B cell (primary cell): ENCODE measurements around the gene ERVW-1. TPM values are rescaled to one million over a fixed set of nuclear protein-coding genes. Genes with fewer than 3 reads are reported as not detected.

Experiments used
- ATAC-seq: fragments of 200-7000 bp; cut with Tn5 transposase; one replicate; pipeline ENCODE4 v1.10.0; 2021; ENCODE audit warnings: low read depth, mild to moderate bottlenecking, moderate number of reproducible peaks, moderate library complexity
- CTCF ChIA-PET: fragments of 350-600 bp; sonication (Branson Sonifier 250); formaldehyde crosslinking; loops from one replicate; lab custom pipeline; 2021; ENCODE audit warnings: antibody characterized with exemption, inconsistent platforms; lab: Charles Lee
- POLR2A ChIA-PET: fragments of 350-600 bp; sonication (Branson Sonifier 250); formaldehyde crosslinking; loops from one replicate; lab custom pipeline; 2021; ENCODE audit warnings: antibody characterized with exemption; lab: Charles Lee
- DNase-seq: peaks from one replicate; pipeline ENCODE4 v3.0.0; 2013
- H2AFZ ChIP-seq: 2 replicates; pipeline ENCODE4 v1.6.1; 2012; ENCODE audit warnings: mild to moderate bottlenecking, low read depth, low read length; ENCODE audit not compliant: insufficient read depth, poor library complexity, severe bottlenecking
- H3K27ac ChIP-seq, 2 donors: 1 replicate in 1 of 2; 2 replicates in 1 of 2; pipeline ENCODE4 v1.5.1; 2012 to 2013; ENCODE audit warnings: low read length in 2 of 2, mild to moderate bottlenecking in 2 of 2, moderate library complexity in 1 of 2
- H3K27me3 ChIP-seq, 4 experiments: fragments of 200-600 bp in 1 of 4; sonication (generic) in 1 of 4; replicated peaks in 1 of 4; 1 replicate in 2 of 4; 2 replicates in 2 of 4; pipeline versions ENCODE4 v1.6.1 to v1.7.0; 2013 to 2016; ENCODE audit warnings: low read length in 3 of 4, mild to moderate bottlenecking in 2 of 4, mixed read lengths in 1 of 4, moderate library complexity in 1 of 4; ENCODE audit not compliant: insufficient read depth in 4 of 4, control insufficient read depth in 3 of 4; ENCODE audit errors: control extremely low read depth in 1 of 4
- H3K36me3 ChIP-seq, 2 experiments: replicated peaks in 1 of 2; 1 replicate in 1 of 2; 2 replicates in 1 of 2; pipeline versions ENCODE4 v1.6.1 to v1.7.1; 2013; ENCODE audit warnings: low read length in 1 of 2; ENCODE audit not compliant: insufficient read depth in 2 of 2, control insufficient read depth in 1 of 2; ENCODE audit errors: control extremely low read depth in 1 of 2, extremely low read depth in 1 of 2
- H3K4me1 ChIP-seq, 2 donors: fragments of 200-600 bp in 1 of 2; sonication (generic) in 1 of 2; 1 replicate in 1 of 2; 2 replicates in 1 of 2; pipeline versions ENCODE4 v1.5.1 to v1.6.1; 2013 to 2017; ENCODE audit warnings: low read length in 2 of 2; ENCODE audit not compliant: control insufficient read depth in 2 of 2, insufficient read depth in 2 of 2
- H3K4me2 ChIP-seq: replicated peaks from 2 replicates; pipeline ENCODE3; 2012; ENCODE audit warnings: mild to moderate bottlenecking, low read depth, low read length; ENCODE audit not compliant: poor library complexity, severe bottlenecking
- H3K4me3 ChIP-seq, 5 experiments: fragments of 200-600 bp in 1 of 5; sonication (generic) in 1 of 5; 1 replicate in 3 of 5; 2 replicates in 2 of 5; pipeline versions ENCODE4 v1.5.1 to v1.7.0; 2011 to 2016; ENCODE audit warnings: low read length in 4 of 5, mild to moderate bottlenecking in 4 of 5, low read depth in 2 of 5, control low read depth in 1 of 5, moderate library complexity in 1 of 5; ENCODE audit not compliant: insufficient read depth in 1 of 5; ENCODE audit errors: control extremely low read depth in 1 of 5, extremely low read depth in 1 of 5
- H3K79me2 ChIP-seq: fragments of 200-600 bp; sonication (generic); one replicate; pipeline ENCODE4 v1.6.0; 2016; ENCODE audit warnings: low read length; ENCODE audit not compliant: control insufficient read depth, insufficient read depth
- H3K9ac ChIP-seq: fragments of 200-600 bp; sonication (generic); 2 replicates; pipeline ENCODE4 v1.6.1; 2017; ENCODE audit warnings: mild to moderate bottlenecking, low read length, moderate library complexity
- H3K9me3 ChIP-seq, 3 donors: one replicate each; pipeline versions ENCODE4 v1.6.1 to v1.7.1; 2013; ENCODE audit warnings: low read length in 2 of 3; ENCODE audit not compliant: control insufficient read depth in 2 of 3, insufficient read depth in 1 of 3; ENCODE audit errors: control extremely low read depth in 1 of 3
- H4K20me1 ChIP-seq: 2 replicates; pipeline ENCODE4 v1.6.0; 2012; ENCODE audit warnings: mild to moderate bottlenecking, low read length; ENCODE audit not compliant: insufficient read depth, control insufficient read depth, poor library complexity, severe bottlenecking
- H3K27ac Mint-ChIP-seq: one replicate; pipeline ENCODE4 v1.8.0; 2021; ENCODE audit warnings: mixed read lengths
- H3K27me3 Mint-ChIP-seq: one replicate; pipeline ENCODE4 v1.8.0; 2021; ENCODE audit warnings: mixed read lengths
- H3K4me1 Mint-ChIP-seq: one replicate; pipeline ENCODE4 v1.8.0; 2021; ENCODE audit warnings: mixed read lengths
- H3K4me3 Mint-ChIP-seq: one replicate; pipeline ENCODE4 v1.8.0; 2021; ENCODE audit warnings: mixed read lengths
- H3K9me3 Mint-ChIP-seq: one replicate; pipeline ENCODE4 v1.8.0; 2022; ENCODE audit warnings: mixed read lengths; ENCODE audit not compliant: insufficient read depth
- CTCF ChIP-seq: fragments of 200-600 bp; IDR thresholded peaks from one replicate; pipeline ENCODE4 v1.8.0; 2022; ENCODE audit warnings: antibody characterized with exemption, mild to moderate bottlenecking
- EZH2 ChIP-seq: IDR thresholded peaks from 2 replicates; pipeline ENCODE4 v1.6.1; 2012; ENCODE audit warnings: borderline replicate concordance, low read depth, mild to moderate bottlenecking, moderate library complexity, low read length; ENCODE audit not compliant: insufficient read depth, poor library complexity, severe bottlenecking
- WGBS: methylation state at CpG from one replicate; pipeline ENCODE4 v1.1.5; 2013; ENCODE audit warnings: missing lambda C conversion rate; ENCODE audit not compliant: insufficient coverage; 5-methylcytosine and 5-hydroxymethylcytosine counted together
- intact Hi-C: fragments of 100-400 bp; cut with micrococcal nuclease; formaldehyde crosslinking; loops from one replicate; pipeline ENCODE4 v1.10.0; 2022
- polyA plus RNA-seq: library from polyadenylated mRNA; depleted of rRNA; stranded (reverse); fragments of >200 nt; gene quantifications from 2 replicates; pipeline ENCODE4 v1.2.3, GENCODE V29; 2012
- total RNA-seq, 2 donors: library from RNA; stranded (reverse); fragments of 120-200 nt in 1 of 2; gene quantifications; 1 replicate in 1 of 2; 2 replicates in 1 of 2; pipeline versions ENCODE4 v1.2.3 to v1.2.4, GENCODE V29; 2013 to 2022

Gene ERVW-1
- total and polyA plus RNA-seq, 2 donors (not counting 1 experiment from before 2014, with no cell fraction given), result not detected

DNA sequence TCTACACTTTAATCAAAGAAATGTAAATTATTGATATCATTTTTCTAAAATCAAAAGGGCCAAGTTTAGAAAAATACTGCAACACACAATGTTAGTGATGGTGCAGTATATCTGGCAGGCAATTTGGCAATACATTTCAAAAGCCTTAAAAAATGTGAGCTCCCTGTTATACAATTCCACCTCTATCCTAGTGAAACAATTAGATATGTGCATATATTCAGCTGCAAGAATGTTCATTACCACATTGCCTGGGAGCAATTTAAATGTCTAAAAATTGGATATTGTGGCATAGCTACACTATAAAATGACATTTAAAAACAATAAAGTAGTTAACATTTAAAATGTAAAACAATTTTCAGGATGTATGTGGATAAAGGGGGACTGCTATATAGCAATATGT, 10.1 kb upstream of the ERVW-1 start:
- no peak overlapping the region for H3K27ac Mint-ChIP-seq
- H4K20me1 ChIP-seq, result no peaks in the 10 kb centered on the region
- H3K79me2 ChIP-seq, result no peaks in the 10 kb centered on the region
- no peak overlapping the region for H3K27ac ChIP-seq
- peaks cover 17 to 49% of the 10 kb centered on the region in 2 experiments for H3K36me3 ChIP-seq
- TF ChIP-seq CTCF, result no peak
- no peak for TF ChIP-seq EZH2
- intact Hi-C loops, result no loop called here
- H3K4me1 ChIP-seq, result no peaks in the 10 kb centered on the region
- H3K4me1 Mint-ChIP-seq, result no peaks in the 10 kb centered on the region
- ChIA-PET POLR2A (no interaction called here), CTCF (no interaction called here)
- no peaks in the 10 kb centered on the region for H3K9me3 ChIP-seq
- H3K4me2 ChIP-seq, result no peak overlapping the region
- ATAC-seq (no peak), DNase-seq (no peak)
- H3K4me3 ChIP-seq, result no peak overlapping the region
- no peak overlapping the region for H3K4me3 Mint-ChIP-seq
- H3K27me3 Mint-ChIP-seq, result no peaks in the 10 kb centered on the region
- H2AFZ ChIP-seq, result no peak overlapping the region
- no peaks in the 10 kb centered on the region for H3K9me3 Mint-ChIP-seq
- H3K27me3 ChIP-seq, result no peaks in the 10 kb centered on the region
- no peak overlapping the region for H3K9ac ChIP-seq

DNA sequence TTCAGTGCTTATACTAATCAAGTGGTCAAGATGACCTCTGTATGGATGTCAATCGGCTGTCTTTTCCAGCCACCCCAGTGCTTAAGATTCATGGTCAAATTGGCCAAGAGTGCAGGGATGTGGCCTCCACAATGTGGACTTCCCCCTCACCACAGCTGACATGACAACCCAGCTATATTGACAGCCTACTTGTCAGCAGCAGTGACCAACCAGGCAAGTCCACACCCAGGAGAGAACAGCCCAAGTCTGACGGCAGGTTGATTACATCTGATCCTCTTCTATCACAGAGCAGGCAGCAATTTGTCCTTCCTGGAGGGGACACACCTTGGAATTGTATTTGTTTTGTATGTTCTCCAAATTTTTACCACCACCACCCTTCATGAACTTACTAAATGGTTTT, 8.2 kb upstream of the ERVW-1 start:
- Mint-ChIP-seq H3K27me3 (no peaks in the 10 kb centered on the region), H3K4me1 (no peaks in the 10 kb centered on the region), H3K4me3 (no peak overlapping the region), H3K9me3 (no peaks in the 10 kb centered on the region), H3K27ac (no peak overlapping the region)
- Histone ChIP-seq H4K20me1 (no peaks in the 10 kb centered on the region), H3K9ac (no peak overlapping the region), H3K4me1 (no peaks in the 10 kb centered on the region), H3K27me3 (no peaks in the 10 kb centered on the region), H3K9me3 (no peaks in the 10 kb centered on the region), H3K36me3 (peaks cover 14 to 35% of the 10 kb centered on the region in 2 experiments), H3K4me2 (no peak overlapping the region), H3K4me3 (no peak overlapping the region), H3K79me2 (no peaks in the 10 kb centered on the region), H3K27ac (no peak overlapping the region), H2AFZ (no peak overlapping the region)
- ChIA-PET POLR2A (no interaction called here), CTCF (no interaction called here)
- intact Hi-C loops, result no loop called here
- TF ChIP-seq EZH2 (no peak), CTCF (no peak)
- ATAC-seq (no peak), DNase-seq (no peak)
- 100% methylated on average over 1 of the region's 2 CpGs for WGBS
